Loucy (cell line): ENCODE data around the gene IL1A.

Experiments
- H2AFZ ChIP-seq: fragments of 200-600 bp; sonication (generic); 2 replicates; pipeline ENCODE4 v1.6.0; 2016; ENCODE audit warnings: antibody characterized with exemption, mild to moderate bottlenecking, low read length, moderate library complexity
- H3F3A ChIP-seq: fragments of 200-600 bp; 2 replicates; pipeline ENCODE4 v1.6.0; 2016; ENCODE audit warnings: antibody characterized with exemption, low read depth, mild to moderate bottlenecking
- H3K27me3 ChIP-seq: fragments of 200-600 bp; sonication (generic); 2 replicates; pipeline ENCODE4 v1.6.1; 2014; ENCODE audit warnings: low read length, mild to moderate bottlenecking; ENCODE audit not compliant: insufficient read depth, poor library complexity, severe bottlenecking
- H3K36me3 ChIP-seq: fragments of 200-600 bp; sonication (generic); 2 replicates; pipeline ENCODE4 v1.6.1; 2016; ENCODE audit warnings: low read length; ENCODE audit not compliant: insufficient read depth
- H3K4me1 ChIP-seq: fragments of 200-600 bp; sonication (generic); 2 replicates; pipeline ENCODE4 v1.5.1; 2014; ENCODE audit warnings: low read length, mild to moderate bottlenecking; ENCODE audit not compliant: insufficient read depth, poor library complexity, severe bottlenecking
- H3K4me2 ChIP-seq: fragments of 200-600 bp; sonication (generic); 2 replicates; pipeline ENCODE4 v1.6.0; 2014; ENCODE audit warnings: antibody characterized with exemption, low read length, low read depth, mild to moderate bottlenecking; ENCODE audit not compliant: poor library complexity, severe bottlenecking
- H3K4me3 ChIP-seq: fragments of 200-600 bp; sonication (generic); 2 replicates; pipeline ENCODE4 v1.5.1; 2014; ENCODE audit warnings: low read length, mild to moderate bottlenecking, mixed read lengths; ENCODE audit not compliant: poor library complexity, severe bottlenecking
- H3K79me2 ChIP-seq: fragments of 200-600 bp; sonication (generic); 2 replicates; pipeline ENCODE4 v1.6.1; 2014; ENCODE audit warnings: low read length; ENCODE audit not compliant: insufficient read depth
- H3K9ac ChIP-seq: fragments of 200-600 bp; sonication (generic); 2 replicates; pipeline ENCODE4 v1.6.0; 2014; ENCODE audit warnings: mild to moderate bottlenecking, low read depth, low read length, moderate library complexity; ENCODE audit not compliant: poor library complexity, severe bottlenecking
- H3K9me2 ChIP-seq: fragments of 200-600 bp; sonication (generic); replicated peaks from 2 replicates; pipeline ENCODE4 v1.6.1; 2016; ENCODE audit warnings: low read depth, low read length, mixed read lengths
- H3K9me3 ChIP-seq: fragments of 200-600 bp; sonication (generic); 2 replicates; pipeline ENCODE4 v1.6.1; 2014; ENCODE audit warnings: mild to moderate bottlenecking, antibody characterized with exemption, low read length, low read depth; ENCODE audit not compliant: insufficient read depth
- H4K20me1 ChIP-seq: fragments of 200-600 bp; sonication (generic); 2 replicates; pipeline ENCODE4 v1.6.0; 2014; ENCODE audit warnings: antibody characterized with exemption, low read length, mild to moderate bottlenecking; ENCODE audit not compliant: insufficient read depth, poor library complexity, severe bottlenecking
- EZH2phosphoT487 ChIP-seq: fragments of 200-600 bp; IDR thresholded peaks from 2 replicates; pipeline ENCODE4 v1.6.1; 2018; ENCODE audit warnings: antibody characterized with exemption, mild to moderate bottlenecking, moderate library complexity, borderline replicate concordance
- TF ChIP-seq, protein P1 (sequence below): fragments of 200-600 bp; sonication (generic); conservative IDR thresholded peaks from 2 replicates; pipeline ENCODE4 v1.5.1; 2014; ENCODE audit warnings: mild to moderate bottlenecking, antibody characterized with exemption, low read length

IL1A gene

DNA sequence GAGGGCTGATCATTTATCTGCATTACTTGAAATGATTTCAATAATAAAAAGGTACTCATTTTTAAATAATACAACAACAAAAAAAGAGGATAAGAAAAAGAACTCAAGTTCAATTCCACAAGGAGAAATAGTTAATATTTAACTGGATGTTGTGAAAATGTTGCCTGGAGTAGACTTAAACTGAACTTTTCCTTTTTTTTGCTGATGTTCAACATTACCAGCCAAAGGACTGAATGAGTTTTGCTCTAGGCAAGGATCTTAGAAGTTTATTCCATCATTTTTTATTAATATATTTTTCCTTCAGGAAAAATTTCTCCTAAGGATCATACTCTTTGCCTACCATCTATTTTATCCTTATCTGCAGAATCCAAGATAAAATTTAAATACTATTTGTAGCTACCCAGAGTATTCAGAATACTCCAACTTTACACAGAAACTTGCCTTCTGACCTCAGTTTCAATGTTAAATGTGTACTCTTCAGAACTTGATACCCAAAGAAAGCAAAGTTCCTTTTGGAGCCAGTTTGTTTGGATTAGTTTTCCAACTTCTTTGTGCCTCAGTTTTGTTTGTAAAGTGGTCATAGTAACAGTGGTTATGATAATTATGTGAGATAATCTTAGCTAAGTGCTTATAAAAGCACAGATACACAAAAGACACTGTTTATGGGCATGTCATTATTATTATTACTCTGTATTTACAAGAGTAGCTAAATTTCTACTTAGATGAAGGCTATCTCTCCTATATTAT lies 32.7 kb downstream of the IL1A start:
- no peaks in the 10 kb centered on the region for H3K9me3 ChIP-seq
- peaks cover 22% of the 10 kb centered on the region for H4K20me1 ChIP-seq
- H2AFZ ChIP-seq, result no peak overlapping the region
- H3F3A ChIP-seq, result no peaks in the 10 kb centered on the region
- peaks cover 80% of the 10 kb centered on the region for H3K79me2 ChIP-seq
- peaks cover 35% of the 10 kb centered on the region for H3K4me1 ChIP-seq
- H3K36me3 ChIP-seq, result peaks cover 93% of the 10 kb centered on the region
- H3K4me2 ChIP-seq, result peak overlapping the region; percentile 1
- no peaks in the 10 kb centered on the region for H3K9me2 ChIP-seq
- H3K4me3 ChIP-seq, result no peak overlapping the region
- no peaks in the 10 kb centered on the region for H3K27me3 ChIP-seq
- H3K9ac ChIP-seq, result no peak overlapping the region
- TF ChIP-seq, protein P1, sequence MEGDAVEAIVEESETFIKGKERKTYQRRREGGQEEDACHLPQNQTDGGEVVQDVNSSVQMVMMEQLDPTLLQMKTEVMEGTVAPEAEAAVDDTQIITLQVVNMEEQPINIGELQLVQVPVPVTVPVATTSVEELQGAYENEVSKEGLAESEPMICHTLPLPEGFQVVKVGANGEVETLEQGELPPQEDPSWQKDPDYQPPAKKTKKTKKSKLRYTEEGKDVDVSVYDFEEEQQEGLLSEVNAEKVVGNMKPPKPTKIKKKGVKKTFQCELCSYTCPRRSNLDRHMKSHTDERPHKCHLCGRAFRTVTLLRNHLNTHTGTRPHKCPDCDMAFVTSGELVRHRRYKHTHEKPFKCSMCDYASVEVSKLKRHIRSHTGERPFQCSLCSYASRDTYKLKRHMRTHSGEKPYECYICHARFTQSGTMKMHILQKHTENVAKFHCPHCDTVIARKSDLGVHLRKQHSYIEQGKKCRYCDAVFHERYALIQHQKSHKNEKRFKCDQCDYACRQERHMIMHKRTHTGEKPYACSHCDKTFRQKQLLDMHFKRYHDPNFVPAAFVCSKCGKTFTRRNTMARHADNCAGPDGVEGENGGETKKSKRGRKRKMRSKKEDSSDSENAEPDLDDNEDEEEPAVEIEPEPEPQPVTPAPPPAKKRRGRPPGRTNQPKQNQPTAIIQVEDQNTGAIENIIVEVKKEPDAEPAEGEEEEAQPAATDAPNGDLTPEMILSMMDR, result no peak
- TF ChIP-seq EZH2phosphoT487, result no peak

DNA sequence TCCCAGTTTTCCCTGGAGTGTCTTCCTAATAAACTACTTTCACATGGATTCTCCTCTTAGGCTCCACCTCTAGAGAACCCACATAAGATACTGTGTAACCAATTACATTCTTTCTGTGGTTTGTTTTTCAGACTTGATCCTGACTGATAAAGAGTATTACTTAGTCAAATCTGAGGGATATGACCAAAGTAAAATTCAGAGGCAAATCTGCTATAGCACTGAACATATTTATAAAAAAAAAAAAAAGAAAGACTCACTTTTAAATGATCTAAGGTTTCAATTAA lies 33.8 kb downstream of the IL1A start:
- peak overlapping the region; percentile 45 for H3K4me2 ChIP-seq
- TF ChIP-seq, protein P1, result no peak
- TF ChIP-seq EZH2phosphoT487, result no peak
- H3K9me2 ChIP-seq, result no peaks in the 10 kb centered on the region
- H3F3A ChIP-seq, result no peaks in the 10 kb centered on the region
- peaks cover 73% of the 10 kb centered on the region for H3K79me2 ChIP-seq
- no peak overlapping the region for H3K9ac ChIP-seq
- no peaks in the 10 kb centered on the region for H3K27me3 ChIP-seq
- H3K9me3 ChIP-seq, result no peaks in the 10 kb centered on the region
- H3K4me3 ChIP-seq, result no peak overlapping the region
- H3K36me3 ChIP-seq, result peaks cover 91% of the 10 kb centered on the region
- no peak overlapping the region for H2AFZ ChIP-seq
- peaks cover 31% of the 10 kb centered on the region for H3K4me1 ChIP-seq
- H4K20me1 ChIP-seq, result peaks cover 22% of the 10 kb centered on the region

DNA sequence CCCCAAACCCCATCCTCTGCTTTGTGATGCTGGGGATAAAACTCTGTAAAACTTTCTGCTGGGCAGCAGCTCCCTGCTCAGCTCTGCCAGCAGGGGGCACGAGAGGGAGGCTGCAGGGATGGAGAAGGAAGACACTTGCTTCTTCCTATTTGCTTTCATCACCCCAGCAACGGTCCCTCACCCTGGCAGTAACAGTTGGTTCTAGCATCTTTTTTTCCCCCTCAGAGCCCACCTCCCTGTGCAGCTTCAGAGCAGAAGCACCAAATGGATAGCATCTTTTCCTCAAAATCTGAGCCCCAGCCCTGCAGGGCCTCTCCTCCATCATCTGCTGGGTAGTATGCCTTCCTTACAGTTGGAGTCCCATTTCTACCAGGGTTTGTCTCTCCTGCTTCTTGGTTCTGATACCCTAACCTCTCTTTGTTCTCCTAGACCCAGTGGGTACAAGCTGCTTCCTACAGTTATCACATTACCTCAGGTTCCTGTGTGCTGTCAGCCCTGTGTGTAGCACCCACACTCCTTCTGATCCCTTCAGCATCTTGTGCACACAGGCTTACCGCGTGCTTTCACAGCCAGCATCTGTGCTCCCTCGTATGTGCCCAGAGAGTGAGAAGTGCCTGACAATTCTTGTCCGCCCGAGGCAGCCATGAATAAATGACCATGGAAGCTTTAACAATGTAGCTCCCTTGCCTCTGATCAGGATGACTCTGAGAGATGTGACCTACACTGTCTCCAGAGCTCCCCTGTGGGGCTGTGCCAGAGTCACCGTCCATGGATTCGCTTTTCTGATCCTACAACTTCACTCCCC lies 34.3 kb downstream of the IL1A start:
- H3K36me3 ChIP-seq, result peaks cover 90% of the 10 kb centered on the region
- peaks cover 68% of the 10 kb centered on the region for H3K79me2 ChIP-seq
- H3K9me3 ChIP-seq, result no peaks in the 10 kb centered on the region
- peaks cover 26% of the 10 kb centered on the region for H3K4me1 ChIP-seq
- H3K9ac ChIP-seq, result no peak overlapping the region
- no peaks in the 10 kb centered on the region for H3K27me3 ChIP-seq
- peaks cover 22% of the 10 kb centered on the region for H4K20me1 ChIP-seq
- TF ChIP-seq, protein P1, result peak; percentile 97
- no peak for TF ChIP-seq EZH2phosphoT487
- H3K4me2 ChIP-seq, result peak overlapping the region; percentile 45
- peak overlapping the region; percentile 9 for H3K4me3 ChIP-seq
- H3K9me2 ChIP-seq, result no peaks in the 10 kb centered on the region
- no peak overlapping the region for H2AFZ ChIP-seq
- H3F3A ChIP-seq, result no peaks in the 10 kb centered on the region
